WERI-Rb-1 (cell line): ENCODE measurements around the gene MGST2.

ENCODE experiments used
- DNase-seq: peaks from one replicate; pipeline ENCODE4 v3.0.0-alpha.2; 2020
- H3K27ac ChIP-seq: fragments of 250-450 bp; sonication (Bioruptor Pico); 2 replicates; pipeline ENCODE4 v1.5.1; 2020; ENCODE audit warnings: mild to moderate bottlenecking, moderate library complexity
- H3K27me3 ChIP-seq: fragments of 250-450 bp; sonication (Bioruptor Pico); 2 replicates; pipeline ENCODE4 v1.5.1; 2021; ENCODE audit warnings: mild to moderate bottlenecking, low read depth, moderate library complexity; ENCODE audit not compliant: insufficient read depth, severe bottlenecking
- H3K36me3 ChIP-seq: fragments of 250-450 bp; sonication (Bioruptor Pico); 2 replicates; pipeline ENCODE4 v1.5.1; 2020; ENCODE audit warnings: mild to moderate bottlenecking, moderate library complexity
- H3K4me3 ChIP-seq: 2 replicates; pipeline ENCODE4 v1.5.1; 2011; ENCODE audit warnings: low read depth, mild to moderate bottlenecking, control low read depth, low read length
- H3K9me3 ChIP-seq: fragments of 250-450 bp; sonication (Bioruptor Pico); 2 replicates; pipeline ENCODE4 v1.5.1; 2021; ENCODE audit warnings: mild to moderate bottlenecking, moderate library complexity; ENCODE audit not compliant: severe bottlenecking
- CTCF ChIP-seq: IDR thresholded peaks from 2 replicates; pipeline ENCODE4 v1.5.1; 2011; ENCODE audit warnings: low read depth, mild to moderate bottlenecking, control low read depth, inconsistent platforms, low read length

The MGST2 gene

GRCh38 chr4:139718833-139719232 is 53.2 kb downstream of the MGST2 start:
- H3K27ac ChIP-seq, result no peak overlapping the region
- no peak for DNase-seq
- H3K27me3 ChIP-seq, result no peaks in the 10 kb centered on the region

DNA sequence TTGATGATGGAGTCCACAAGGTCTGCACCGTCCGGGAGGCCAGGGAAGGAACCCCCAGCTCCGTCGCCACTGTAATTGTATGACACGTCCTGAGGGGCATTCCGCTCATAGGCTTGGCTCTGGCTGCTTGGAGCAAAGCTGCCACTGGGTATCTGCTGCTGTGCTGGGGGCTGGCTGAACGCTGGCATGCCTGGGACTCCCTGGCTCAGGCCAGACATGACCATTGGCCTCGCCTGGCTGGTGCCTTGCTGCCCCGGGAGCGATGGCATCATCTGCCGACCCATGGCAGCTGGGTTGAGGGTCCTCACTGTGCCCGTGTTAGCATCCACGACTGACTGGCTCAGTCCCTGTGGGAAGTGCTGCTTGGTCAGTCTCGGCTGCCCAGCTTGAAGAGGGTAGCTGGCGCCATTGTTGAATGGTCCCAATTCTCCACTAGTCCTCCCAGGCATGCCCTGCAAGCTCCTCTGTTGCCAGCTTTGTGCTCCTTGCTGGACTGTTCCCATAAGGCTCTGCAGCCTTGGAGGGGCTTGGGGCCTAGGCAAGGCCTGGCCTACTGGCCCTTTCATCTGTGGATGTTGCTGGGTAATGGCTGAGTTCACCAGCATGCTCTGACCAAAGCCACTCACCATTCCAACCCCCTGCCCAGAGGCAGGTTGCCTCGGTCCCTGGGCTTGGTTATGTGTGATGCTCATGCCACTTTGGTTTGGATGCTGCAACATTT is 53.9 kb downstream of the MGST2 start:
- H3K27me3 ChIP-seq, result no peaks in the 10 kb centered on the region
- no peak for DNase-seq
- TF ChIP-seq CTCF, result no peak
- H3K27ac ChIP-seq, result no peak overlapping the region
- no peaks in the 10 kb centered on the region for H3K36me3 ChIP-seq
- no peak overlapping the region for H3K4me3 ChIP-seq
- H3K9me3 ChIP-seq, result no peaks in the 10 kb centered on the region

More at GRCh38 chr4:139718833-139719232, 53.2 kb downstream of the MGST2 start:
- no peak overlapping the region for H3K4me3 ChIP-seq
- TF ChIP-seq CTCF, result no peak
- H3K36me3 ChIP-seq, result no peaks in the 10 kb centered on the region
- H3K9me3 ChIP-seq, result no peaks in the 10 kb centered on the region

GRCh38 chr4:139720806-139721205 is 55.2 kb downstream of the MGST2 start:
- TF ChIP-seq CTCF, result no peak
- Histone ChIP-seq H3K9me3 (no peaks in the 10 kb centered on the region), H3K36me3 (peaks cover 4% of the 10 kb centered on the region; the same call in 1 of the 2 replicates), H3K4me3 (no peak overlapping the region), H3K27me3 (no peaks in the 10 kb centered on the region), H3K27ac (no peak overlapping the region)
- no peak for DNase-seq

GRCh38 chr4:139721789-139722188 is 56.2 kb downstream of the MGST2 start:
- peaks cover 4% of the 10 kb centered on the region; the same call in 1 of the 2 replicates for H3K36me3 ChIP-seq
- no peak for TF ChIP-seq CTCF
- no peaks in the 10 kb centered on the region for H3K9me3 ChIP-seq
- H3K27me3 ChIP-seq, result no peaks in the 10 kb centered on the region
- no peak overlapping the region for H3K27ac ChIP-seq
- H3K4me3 ChIP-seq, result no peak overlapping the region
- no peak for DNase-seq

GRCh38 chr4:139725236-139725635 is 59.6 kb downstream of the MGST2 start:
- H3K4me3 ChIP-seq, result no peak overlapping the region
- TF ChIP-seq CTCF, result no peak
- H3K27me3 ChIP-seq, result no peaks in the 10 kb centered on the region
- DNase-seq, result no peak
- no peak overlapping the region for H3K27ac ChIP-seq
- no peaks in the 10 kb centered on the region for H3K9me3 ChIP-seq
- peaks cover 4% of the 10 kb centered on the region; the same call in 1 of the 2 replicates for H3K36me3 ChIP-seq

DNA sequence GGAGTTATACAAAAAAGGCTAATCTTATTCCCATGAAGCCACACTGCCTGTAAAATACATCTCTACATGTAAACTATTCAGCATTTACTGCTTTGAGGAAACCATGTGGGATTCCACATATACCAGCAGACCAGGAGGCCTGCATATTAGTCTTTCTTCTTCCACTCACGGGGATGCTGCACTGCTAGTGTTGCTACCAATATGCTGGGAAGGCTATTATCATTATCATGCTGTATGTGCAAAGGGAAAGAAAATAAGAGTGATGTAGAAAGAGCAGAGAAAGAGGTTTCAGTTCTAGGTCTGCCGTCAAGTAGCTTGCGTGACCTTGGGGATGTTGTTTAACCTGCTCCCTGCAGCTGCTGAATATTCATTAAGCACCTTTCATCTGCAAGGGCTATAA is 61.0 kb downstream of the MGST2 start:
- TF ChIP-seq CTCF, result no peak
- no peak for DNase-seq
- H3K27me3 ChIP-seq, result no peaks in the 10 kb centered on the region
- no peak overlapping the region for H3K27ac ChIP-seq
- H3K36me3 ChIP-seq, result peaks cover 4% of the 10 kb centered on the region; the same call in 1 of the 2 replicates
- no peak overlapping the region for H3K4me3 ChIP-seq
- H3K9me3 ChIP-seq, result no peaks in the 10 kb centered on the region
